KMS-11 (cell line): ENCODE results near the gene ICA1L.

Experiments used
- H2AFZ ChIP-seq: fragments of 200-600 bp; sonication (generic); 2 replicates; pipeline ENCODE4 v1.6.1; 2016; ENCODE audit warnings: antibody characterized with exemption, mixed run types, low read depth
- H3K27ac ChIP-seq: fragments of 200-600 bp; sonication (generic); 2 replicates; pipeline ENCODE4 v1.6.1; 2016; ENCODE audit warnings: mild to moderate bottlenecking, mixed run types
- H3K27me3 ChIP-seq: fragments of 200-600 bp; sonication (generic); 2 replicates; pipeline ENCODE4 v1.6.1; 2017; ENCODE audit warnings: mild to moderate bottlenecking, low read depth, mixed run types, moderate library complexity; ENCODE audit not compliant: insufficient read depth
- H3K36me3 ChIP-seq: fragments of 200-600 bp; sonication (generic); 2 replicates; pipeline ENCODE4 v1.6.1; 2017; ENCODE audit warnings: mild to moderate bottlenecking, mixed run types; ENCODE audit not compliant: insufficient read depth
- H3K4me1 ChIP-seq: fragments of 200-600 bp; sonication (generic); 2 replicates; pipeline ENCODE4 v1.6.1; 2016; ENCODE audit warnings: mild to moderate bottlenecking, low read depth, mixed run types; ENCODE audit not compliant: poor library complexity, severe bottlenecking
- H3K4me2 ChIP-seq: fragments of 200-600 bp; sonication (generic); 2 replicates; pipeline ENCODE4 v1.7.0; 2016; ENCODE audit warnings: mild to moderate bottlenecking, mixed run types
- H3K4me3 ChIP-seq: fragments of 200-600 bp; sonication (generic); IDR thresholded peaks from 2 replicates; pipeline ENCODE4 v1.6.1; 2017; ENCODE audit warnings: low read depth, low read length, mixed read lengths; ENCODE audit not compliant: insufficient read depth
- H3K79me2 ChIP-seq: fragments of 200-600 bp; sonication (generic); 2 replicates; pipeline ENCODE4 v1.6.1; 2016; ENCODE audit warnings: low read depth, mixed run types; ENCODE audit not compliant: insufficient read depth
- H3K9ac ChIP-seq: fragments of 200-600 bp; sonication (generic); 2 replicates; pipeline ENCODE4 v1.6.1; 2016; ENCODE audit warnings: mild to moderate bottlenecking, mixed run types
- H4K20me1 ChIP-seq: fragments of 200-600 bp; sonication (generic); 2 replicates; pipeline ENCODE4 v1.6.1; 2016; ENCODE audit warnings: mild to moderate bottlenecking, mixed run types; ENCODE audit not compliant: insufficient read depth
- CTCF ChIP-seq: fragments of 200-600 bp; sonication (generic); conservative IDR thresholded peaks from 2 replicates; pipeline ENCODE4 v1.6.1; 2017; ENCODE audit warnings: low read depth, mild to moderate bottlenecking, antibody characterized with exemption, low read length, moderate library complexity, mixed read lengths

The ICA1L gene

GRCh38 chr2:202847693-202848524 lies 23.7 kb downstream of the ICA1L start:
- Histone ChIP-seq H3K27ac (no peak overlapping the region), H3K4me1 (no peaks in the 10 kb centered on the region), H3K4me2 (no peak overlapping the region), H3K36me3 (no peaks in the 10 kb centered on the region), H3K9ac (no peak overlapping the region), H3K27me3 (no peaks in the 10 kb centered on the region), H2AFZ (no peak overlapping the region), H3K79me2 (no peaks in the 10 kb centered on the region), H4K20me1 (no peaks in the 10 kb centered on the region), H3K4me3 (no peak overlapping the region)
- no peak for TF ChIP-seq CTCF

- no peaks in the 10 kb centered on the region for H3K36me3 ChIP-seq
- no peaks in the 10 kb centered on the region for H3K27me3 ChIP-seq
- H3K4me3 ChIP-seq: no peak overlapping the region
- no peak overlapping the region for H2AFZ ChIP-seq
- H3K4me2 ChIP-seq: no peak overlapping the region
- no peak overlapping the region for H3K9ac ChIP-seq
- no peaks in the 10 kb centered on the region for H3K4me1 ChIP-seq
- TF ChIP-seq CTCF: no peak
- no peaks in the 10 kb centered on the region for H4K20me1 ChIP-seq
- no peaks in the 10 kb centered on the region for H3K79me2 ChIP-seq
- H3K27ac ChIP-seq: no peak overlapping the region
Measured at GRCh38 chr2:202844656-202845055, 26.9 kb downstream of the ICA1L start.

GRCh38 chr2:202842690-202843089 lies 28.9 kb downstream of the ICA1L start:
- Histone ChIP-seq H2AFZ (no peak overlapping the region), H3K27ac (no peak overlapping the region), H3K36me3 (no peaks in the 10 kb centered on the region), H3K9ac (no peak overlapping the region), H3K4me3 (no peak overlapping the region), H3K4me2 (no peak overlapping the region), H3K4me1 (no peaks in the 10 kb centered on the region), H4K20me1 (no peaks in the 10 kb centered on the region), H3K27me3 (no peaks in the 10 kb centered on the region), H3K79me2 (no peaks in the 10 kb centered on the region)
- TF ChIP-seq CTCF: no peak

- Histone ChIP-seq H4K20me1 (no peaks in the 10 kb centered on the region), H2AFZ (no peak overlapping the region), H3K4me2 (no peak overlapping the region), H3K27ac (no peak overlapping the region), H3K79me2 (no peaks in the 10 kb centered on the region), H3K9ac (no peak overlapping the region), H3K4me3 (no peak overlapping the region), H3K4me1 (no peaks in the 10 kb centered on the region), H3K36me3 (no peaks in the 10 kb centered on the region), H3K27me3 (no peaks in the 10 kb centered on the region)
- TF ChIP-seq CTCF: no peak
Measured at GRCh38 chr2:202841090-202841867, 30.3 kb downstream of the ICA1L start.
